Hematopoietic multipotent progenitor cell treated with erythropoietin and hydrocortisone succinate and interleukin-3 and kit ligand, for 8 days (in vitro differentiated cells): ENCODE results near the gene MKRN2.
"Not testable (repeated sequence)": the region's sequence is repeated elsewhere in the genome, so short reads cannot be mapped to it uniquely, and the experiment has no call there.

Experiments
- DNase-seq: peaks from one replicate; pipeline ENCODE4 v3.0.0-alpha.2; 2015

Gene MKRN2

DNA sequence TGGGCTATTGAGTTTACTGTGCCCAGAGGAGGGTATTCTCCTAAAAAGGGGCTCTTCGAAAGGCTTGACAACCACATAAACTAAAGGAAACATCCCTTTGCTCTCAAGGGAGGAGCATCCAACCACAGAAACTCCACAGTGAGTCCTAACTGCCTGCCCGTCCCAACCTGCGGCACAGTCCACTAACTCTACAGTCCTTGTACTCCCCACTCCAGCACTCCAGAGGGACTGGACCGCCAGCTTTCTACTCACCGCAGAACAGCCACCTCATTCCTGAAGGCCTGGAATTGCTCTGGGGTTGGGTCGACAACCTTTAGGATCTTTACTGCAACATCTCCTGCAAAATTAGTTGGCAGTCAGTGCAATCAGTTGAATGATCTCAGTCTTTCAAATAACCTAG, 34.6 kb downstream of the MKRN2 start:
- no peak for DNase-seq

DNA sequence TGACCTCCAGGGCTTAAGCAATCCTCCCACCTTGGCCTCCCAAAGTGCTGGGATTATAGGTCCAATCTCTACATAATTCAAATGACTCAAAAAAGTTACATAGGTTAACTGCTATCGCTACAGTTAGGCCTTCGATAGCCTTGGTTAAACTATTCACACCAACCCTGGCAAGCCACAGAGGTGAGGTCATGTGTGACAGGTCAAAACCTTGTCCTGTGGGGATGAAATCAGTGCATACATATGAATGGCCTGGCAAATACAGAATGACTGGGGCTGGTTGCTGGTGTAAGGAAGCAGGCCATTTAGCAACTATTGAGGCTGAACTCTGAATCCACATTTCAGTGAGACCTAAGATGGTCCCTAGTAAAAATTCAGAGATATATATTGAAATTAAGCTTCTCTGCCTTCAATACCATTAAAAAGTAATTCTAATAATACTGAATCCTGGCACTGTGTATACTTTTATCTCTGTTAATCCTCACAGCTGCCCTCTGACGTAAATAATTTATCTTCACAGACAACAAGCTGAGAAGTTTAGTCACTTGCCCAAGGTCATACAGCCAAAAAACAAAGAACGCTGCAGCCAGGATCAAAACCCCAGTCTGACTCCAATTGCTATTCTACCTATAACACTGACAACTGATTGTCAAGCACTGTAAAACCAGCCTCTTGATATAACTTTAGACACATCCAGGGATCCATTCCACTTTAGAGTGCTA, 35.3 kb downstream of the MKRN2 start:
- DNase-seq, result no peak

DNA sequence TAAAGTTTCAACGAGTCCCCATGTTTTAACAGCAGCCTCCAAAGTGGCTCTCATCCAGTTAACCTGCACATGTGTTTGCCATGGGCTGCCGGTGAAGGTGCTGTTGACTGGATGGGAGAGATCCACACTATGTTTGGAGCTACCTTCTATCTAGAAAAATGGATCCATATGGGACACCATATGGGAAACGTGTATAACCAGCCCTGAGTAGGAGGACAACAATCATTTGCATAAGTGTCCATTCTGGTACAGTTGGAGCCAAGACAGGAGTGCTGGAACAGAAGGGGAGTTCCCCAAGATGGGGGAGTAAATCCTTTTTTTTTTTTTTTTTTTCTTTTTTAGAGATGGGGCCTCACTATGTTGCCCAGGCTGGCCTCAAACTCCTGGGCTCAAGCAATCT, 36.6 kb downstream of the MKRN2 start:
- no peak for DNase-seq

DNA sequence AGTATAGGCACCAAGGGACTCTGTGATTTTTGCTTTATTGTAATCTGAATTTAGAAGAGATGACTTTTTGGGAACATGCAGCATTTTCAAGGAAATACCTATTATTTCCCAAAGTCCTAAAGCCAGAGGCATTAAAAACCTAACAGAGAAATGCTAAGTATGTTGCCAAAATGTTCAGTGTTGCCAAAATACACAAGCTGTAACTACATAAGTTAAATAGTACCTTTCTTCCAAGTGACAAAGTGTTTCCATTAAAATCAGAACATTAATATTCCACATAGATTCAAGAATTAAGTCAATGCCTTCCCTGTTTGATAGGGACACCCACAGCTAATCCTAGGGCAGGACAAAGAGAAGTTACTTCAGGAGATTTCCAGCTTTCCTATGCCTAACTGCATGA, 42.0 kb downstream of the MKRN2 start:
- DNase-seq, result no peak

DNA sequence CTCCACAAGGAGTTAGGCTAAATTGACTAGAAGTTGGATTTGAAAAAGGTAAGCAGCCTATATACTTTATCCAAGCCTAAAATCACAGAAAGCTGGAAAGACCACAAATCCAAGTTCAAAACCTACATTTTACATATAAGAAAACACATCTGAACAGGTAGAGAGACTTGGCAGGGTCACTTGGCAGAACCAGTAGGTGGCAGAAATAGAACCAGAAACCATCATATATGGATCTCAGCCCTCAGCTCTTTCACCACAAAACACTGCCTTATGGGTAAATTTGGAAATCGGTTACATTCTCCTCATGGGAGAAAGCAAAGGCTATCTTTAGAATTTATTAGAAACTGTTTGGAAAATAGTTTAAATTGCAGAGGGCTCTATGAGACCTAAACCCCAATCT, 44.2 kb downstream of the MKRN2 start:
- DNase-seq, result no peak

DNA sequence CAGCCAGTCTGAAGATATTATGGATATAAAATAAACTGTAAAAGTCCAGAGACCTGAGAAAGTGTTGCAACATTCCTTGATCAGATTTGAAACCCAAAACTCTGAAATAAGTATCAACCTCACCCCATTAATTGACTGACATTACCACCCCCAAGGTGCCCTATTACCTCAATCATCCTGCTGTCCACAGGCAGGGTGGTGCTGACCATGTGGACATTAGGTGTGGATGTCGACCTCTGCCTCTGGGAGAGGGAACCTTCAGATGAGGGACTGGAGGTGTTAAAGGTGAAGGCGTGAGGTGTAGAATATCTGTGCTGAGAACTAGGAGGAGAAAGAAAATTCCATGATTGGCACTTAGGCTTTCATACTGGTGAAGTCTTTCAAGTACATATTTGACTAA, 47.1 kb downstream of the MKRN2 start:
- no peak for DNase-seq

DNA sequence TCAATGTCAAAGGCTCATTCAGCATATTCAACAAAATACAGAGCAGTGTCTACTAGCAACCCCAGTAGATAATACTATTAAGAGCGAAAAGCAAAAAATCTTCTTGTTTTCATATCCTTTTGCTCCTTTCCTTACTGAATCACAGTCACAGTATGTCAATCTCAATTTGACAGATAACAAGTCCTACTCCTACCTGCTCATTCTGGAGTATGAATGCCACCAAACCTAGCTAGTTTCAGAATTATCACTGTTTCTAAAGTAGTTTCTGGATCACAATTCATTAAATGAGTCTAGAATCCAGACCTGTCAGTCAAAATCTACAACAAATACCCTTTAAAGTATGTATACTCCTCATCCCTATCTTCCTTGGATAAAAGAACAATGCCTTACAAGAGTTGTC, 51.5 kb downstream of the MKRN2 start:
- no peak for DNase-seq

DNA sequence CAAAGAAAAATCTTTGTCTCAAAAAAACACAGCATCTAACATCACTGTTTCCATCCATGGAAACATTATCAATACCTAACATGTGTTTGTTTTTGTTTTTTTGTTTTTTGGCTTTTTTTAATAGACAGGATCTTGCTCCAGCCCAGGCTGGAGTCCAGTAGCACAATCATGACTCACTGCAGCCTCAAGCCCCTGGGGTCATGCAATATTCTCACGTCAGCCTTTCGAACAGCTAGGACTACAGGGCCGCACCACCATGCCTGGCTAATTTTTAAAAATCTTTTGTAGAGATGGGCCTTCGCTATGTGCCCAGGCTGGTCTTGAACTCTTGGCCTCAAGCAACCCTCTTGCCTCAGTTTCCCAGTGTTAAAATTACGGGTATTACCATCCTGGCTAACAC, 54.2 kb downstream of the MKRN2 start:
- no peak for DNase-seq

DNA sequence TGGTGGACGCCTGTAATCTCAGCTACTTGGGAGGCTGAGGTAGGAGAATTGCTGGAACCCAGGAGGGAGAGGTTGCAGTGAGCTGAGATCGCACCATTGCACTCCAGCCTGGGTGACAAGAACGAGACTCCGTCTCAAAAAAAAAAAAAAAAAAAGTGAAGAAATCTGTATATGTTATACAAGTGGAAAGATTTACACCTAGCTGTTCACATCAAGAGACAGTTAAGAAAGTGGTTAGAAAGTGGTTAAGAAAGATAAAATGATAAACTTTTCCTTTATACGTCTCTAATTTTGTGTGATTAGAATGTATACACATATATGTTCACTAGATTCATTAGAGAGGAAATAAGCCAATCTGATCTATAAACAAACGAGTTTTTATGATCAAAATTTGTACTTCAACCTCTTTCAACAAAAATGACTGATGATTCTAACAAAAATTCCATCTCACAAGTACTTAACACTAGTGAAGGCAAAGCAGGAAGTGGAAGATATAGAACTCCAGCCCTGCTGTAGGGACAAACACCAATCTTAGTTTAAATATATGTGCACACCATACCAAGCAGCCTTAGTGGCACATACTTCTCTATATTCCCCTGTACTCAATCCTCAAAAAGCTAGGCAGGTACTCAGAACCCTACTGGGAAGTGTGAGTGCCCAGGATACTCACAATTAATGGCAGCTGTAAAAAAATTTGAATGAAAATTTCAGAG, 55.8 kb downstream of the MKRN2 start:
- no peak for DNase-seq

DNA sequence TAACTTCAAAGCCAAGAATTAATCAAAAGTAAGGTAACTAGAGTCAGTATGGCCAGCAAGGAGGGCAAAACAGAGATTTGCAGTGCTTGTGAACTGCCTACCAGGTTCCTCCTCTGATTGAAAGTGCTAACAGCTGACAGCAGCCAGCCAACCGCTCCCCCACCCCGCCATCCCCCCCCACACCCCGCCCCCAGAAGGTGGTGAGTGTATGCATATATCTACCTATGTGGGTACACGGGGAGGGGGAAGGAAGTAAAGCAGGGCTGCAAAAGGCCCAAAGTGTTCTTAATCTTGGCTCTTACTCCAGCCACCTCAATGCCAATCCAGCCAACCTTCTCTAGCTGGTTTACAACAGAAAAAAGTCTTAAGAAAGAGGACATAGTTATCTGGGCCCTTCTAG, 56.4 kb downstream of the MKRN2 start:
- DNase-seq, result no peak

DNA sequence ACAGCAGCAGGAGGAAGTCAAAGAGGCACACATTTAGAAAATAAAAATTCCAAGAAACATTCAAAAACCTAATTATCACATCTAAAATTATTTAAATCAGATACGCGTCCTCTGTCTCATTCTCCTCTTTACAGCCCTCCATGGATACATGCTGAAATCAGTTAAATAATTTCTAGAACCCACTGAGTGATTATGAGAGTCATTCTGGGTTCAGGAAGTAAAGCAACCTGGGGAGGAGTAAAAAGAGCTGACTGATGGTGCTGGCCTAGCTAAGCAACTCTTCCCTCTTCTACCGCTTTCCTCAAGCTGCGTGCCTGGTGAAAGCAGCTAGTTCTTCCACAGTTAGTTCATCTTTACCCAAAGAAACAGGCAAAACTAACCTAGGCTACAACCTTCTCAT, 58.4 kb downstream of the MKRN2 start:
- no peak for DNase-seq

DNA sequence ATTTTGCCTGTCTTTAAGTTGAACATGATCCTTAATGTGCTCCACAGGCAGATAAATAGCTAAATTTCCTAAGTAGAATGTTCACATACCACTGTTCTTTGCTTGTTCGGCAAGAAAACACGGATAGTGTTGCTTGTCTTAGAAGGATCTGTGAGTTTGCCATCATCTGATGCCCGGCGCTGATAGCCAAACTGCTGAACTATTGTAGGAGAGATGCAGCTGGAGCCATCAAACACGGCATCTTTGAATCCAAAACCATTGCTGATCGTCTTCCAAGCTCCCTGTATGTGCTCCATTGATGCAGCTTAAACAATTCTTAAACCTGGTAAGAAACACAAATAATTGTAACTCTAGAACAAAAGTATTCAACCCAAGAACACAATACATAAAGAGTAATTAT, 61.5 kb downstream of the MKRN2 start:
- DNase-seq, result no peak

DNA sequence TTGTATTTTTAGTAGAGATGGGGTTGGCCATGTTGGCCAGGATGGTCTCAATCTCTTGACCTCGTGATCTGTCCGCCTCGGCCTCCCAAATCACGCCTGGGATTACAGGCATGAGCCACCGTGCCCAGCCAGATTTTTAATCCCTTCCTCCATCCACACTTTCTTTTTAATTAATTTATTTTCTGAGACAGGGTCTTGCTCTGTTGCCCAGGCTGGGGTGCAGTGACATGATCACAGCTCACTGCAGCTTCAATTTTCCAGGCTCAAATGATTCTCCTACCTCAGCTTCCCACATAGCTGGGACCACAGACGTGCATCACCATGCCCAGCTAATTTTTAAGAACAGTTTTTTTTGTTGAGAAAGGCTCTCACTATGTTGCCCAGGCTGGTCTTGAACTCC, 63.4 kb downstream of the MKRN2 start:
- no peak for DNase-seq

DNA sequence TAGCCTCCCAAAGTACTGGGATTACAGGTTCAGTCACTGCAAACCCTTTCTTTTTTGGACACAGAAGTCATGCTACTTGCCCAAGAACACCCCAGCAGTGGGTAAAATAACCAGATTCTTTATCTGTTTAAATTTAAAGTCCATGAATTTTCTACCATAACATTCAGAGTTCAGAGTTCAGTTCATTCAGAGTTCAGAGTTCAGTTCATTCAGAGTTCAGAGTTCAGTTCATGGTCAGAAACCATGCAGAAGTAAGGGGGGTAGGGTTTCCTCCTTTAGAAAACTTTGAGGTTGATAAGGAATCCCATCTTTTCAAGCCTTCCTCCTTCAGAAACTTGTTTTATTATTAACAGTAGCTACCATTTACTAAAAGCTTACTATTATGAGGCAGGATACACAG, 63.8 kb downstream of the MKRN2 start:
- DNase-seq, result no peak

DNA sequence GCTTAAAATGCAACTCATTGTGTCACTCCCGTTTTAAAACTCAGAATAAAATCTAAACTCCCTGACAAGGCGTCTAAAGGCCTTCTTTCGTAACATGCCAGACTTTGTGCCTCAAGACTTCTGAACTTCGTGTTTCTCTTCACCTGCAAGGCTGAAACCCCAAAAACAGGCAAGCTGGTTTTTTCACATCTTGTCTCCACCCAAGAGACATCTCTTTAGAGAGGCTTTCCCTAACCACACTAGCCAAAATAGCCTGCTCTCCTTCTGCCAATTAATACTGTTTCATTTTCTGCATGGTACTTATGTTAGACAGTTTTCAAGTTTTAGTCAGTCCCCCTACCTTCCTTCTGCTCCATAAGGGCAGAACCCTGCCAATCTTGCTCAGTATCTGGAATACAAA, 65.4 kb downstream of the MKRN2 start:
- no peak for DNase-seq

DNA sequence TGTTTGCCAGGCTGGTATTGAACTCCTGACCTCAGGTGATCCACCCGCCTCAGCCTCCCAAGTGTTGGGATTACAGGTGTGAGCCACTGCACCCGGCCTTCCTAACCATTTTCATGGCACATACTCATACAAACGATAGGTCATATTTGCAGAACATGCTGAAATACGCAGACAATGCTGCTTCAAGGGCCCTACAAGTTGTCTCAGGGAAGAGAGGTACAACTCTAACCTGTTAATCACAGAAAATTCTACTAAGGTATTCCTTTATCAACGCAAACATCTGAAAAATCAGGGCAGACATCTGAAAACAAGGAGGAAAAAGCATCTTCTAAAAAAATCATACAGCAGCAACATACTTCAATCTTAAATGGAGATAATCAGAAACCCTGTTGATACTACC, 67.2 kb downstream of the MKRN2 start:
- no peak for DNase-seq

DNA sequence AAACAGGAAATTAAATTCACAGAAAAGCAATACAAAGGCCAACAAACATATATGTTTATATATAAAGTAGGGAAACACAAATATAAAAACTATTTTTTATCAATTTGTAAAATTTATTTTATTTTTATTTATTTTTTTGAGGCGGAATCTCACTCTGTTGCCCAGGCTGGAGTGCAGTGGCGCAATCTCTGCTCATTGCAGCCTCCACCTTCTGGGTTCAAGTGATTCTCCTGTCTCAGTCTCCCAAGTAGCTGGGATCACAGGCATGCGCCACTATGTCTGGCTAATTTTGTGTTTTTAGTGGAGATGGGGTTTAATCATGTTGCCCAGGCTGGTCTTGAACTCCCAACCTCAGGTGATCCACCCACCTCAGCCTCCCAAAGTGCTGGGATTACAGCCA, 68.1 kb downstream of the MKRN2 start:
- DNase-seq, result not testable (repeated sequence)

DNA sequence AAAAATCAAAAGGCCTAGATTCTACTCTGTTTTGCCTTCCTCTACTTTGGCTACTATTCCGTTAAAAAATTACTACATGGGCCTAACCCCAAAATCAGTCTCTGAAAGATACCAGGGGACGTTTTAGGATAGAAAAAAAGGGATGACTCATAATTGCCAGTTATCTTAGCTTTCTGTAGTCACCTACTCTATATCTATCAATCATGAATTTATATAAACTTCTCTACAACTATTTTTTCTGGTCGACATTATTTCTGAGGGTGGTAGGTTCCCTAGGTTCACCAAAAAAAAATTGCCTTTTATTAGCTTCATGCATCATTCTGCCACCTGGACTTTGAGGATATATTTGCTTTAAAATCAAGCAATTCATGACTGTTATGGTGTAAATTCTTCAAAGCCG, 70.5 kb downstream of the MKRN2 start:
- DNase-seq, result peak; percentile 53

DNA sequence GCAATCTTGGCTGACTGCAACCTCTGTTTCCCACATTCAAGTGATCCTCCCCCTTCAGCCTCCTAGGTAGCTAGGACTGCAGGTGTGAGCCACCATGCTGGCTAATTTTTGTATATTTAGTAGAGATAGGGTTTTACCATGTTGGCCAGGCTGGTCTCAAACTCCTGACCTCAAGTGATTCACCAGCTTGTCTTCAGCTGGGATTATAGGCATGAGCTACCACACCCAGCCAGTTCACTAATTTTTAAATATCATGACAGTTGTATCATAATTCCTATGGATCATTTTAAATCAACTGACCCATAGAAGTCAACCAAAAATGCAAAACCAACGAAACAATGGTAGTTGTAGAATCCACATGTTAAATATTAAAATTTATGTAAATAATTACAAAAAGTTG, 71.9 kb downstream of the MKRN2 start:
- DNase-seq, result no peak

DNA sequence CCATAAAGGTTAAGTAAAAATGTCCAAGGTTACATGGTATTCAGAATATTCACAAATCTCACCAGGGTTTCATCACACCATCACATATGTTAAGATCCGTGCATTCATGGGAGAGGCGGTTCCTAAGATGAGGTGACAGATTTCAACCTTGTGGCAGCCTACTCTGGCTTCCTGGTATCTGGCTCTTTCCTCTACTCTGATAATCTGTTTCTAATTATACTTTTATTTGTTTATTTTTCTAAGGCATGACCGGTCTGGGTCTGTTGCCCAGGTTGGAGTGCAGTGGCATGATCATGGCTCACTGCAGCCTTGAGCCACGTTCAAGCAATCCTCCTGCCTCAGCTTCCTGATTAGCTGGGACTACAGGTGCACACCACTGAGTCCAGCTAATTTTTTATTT, 72.7 kb downstream of the MKRN2 start:
- peak; percentile 26 for DNase-seq

DNA sequence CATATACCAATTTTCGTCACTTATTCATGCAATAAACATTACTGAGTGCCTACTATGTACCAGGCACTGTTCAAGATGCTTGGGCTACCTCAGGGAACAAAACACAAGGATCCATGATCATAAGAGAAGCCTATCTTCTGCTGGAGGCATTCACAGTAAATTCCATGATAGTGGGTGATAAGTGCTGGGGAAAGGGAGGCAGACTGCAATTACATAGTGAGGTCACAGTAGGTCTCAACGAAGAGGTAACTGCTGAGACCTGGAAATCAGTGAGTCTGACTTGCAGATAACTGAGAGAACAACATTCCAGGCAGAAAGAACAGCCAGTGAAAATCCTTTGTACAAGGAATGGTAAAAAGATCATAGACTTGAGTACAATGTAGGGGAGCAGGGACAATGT, 73.4 kb downstream of the MKRN2 start:
- no peak for DNase-seq

DNA sequence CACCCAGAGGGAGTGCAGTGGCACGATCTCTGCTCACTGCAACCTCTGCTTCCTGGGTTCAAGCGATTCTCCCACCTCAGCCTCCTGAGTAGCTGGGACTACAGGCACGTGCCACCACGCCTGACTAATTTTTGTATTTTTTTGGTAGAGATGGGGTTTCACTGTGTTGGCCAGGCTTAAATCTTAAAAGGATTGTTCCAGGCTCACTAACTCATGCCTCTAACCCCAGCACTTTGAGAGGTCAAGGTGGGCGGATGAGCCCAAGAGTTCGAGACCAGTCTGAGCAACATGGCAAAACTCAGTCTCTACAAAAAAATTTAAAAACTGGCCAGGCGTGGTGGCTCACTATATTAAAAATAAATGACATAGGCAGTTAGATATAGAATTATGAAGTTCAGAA, 74.0 kb downstream of the MKRN2 start:
- DNase-seq, result not testable (repeated sequence)

DNA sequence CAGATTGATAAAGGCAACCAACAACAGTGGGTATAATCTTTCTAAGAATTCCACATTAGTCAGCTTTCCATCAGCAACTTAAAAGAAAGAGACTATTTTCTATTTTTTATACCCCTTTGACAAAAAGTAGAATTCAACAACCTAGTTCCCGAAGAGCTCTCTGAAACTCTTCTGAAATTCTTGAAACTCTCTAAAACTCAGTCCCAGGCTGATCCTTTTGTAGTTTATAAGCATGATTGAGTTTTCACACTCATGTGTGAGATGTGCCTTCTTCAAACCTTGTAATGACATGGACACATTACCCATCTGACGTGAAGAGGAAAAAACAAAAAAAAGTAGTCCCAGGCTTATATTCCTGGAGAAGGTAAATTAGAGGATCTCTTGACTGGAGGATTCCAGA, 75.6 kb downstream of the MKRN2 start:
- no peak for DNase-seq

DNA sequence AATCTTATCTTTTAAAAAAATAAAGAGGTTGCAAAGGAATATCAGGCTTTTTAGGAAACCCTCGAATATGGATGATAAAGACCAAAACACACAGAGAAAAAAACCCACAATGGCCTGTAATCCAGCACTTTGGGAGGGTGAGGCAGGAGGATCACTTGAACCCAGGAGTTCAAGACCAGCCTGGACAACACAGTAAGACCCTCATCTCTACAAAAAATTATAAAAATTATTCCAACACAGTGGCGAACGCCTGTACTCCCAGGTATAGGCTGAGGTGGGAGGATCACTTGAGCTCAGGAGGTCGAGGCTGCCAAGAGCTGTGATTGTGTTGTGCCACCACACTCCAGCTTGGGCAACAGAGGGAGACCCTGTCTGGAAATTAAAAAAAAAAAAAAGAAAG, 76.2 kb downstream of the MKRN2 start:
- no peak for DNase-seq
